ENCODE measurements around the gene CACNB2. TPM values are rescaled to one million over a fixed set of nuclear protein-coding genes. Genes with fewer than 3 reads are reported as not detected.

CACNB2 gene
- total and polyA plus RNA-seq, 2 of the 13 experiments (the other 11 are each of a cell fraction or from before 2014, with no cell fraction given) = not detected

- TF ChIP-seq, protein P1, sequence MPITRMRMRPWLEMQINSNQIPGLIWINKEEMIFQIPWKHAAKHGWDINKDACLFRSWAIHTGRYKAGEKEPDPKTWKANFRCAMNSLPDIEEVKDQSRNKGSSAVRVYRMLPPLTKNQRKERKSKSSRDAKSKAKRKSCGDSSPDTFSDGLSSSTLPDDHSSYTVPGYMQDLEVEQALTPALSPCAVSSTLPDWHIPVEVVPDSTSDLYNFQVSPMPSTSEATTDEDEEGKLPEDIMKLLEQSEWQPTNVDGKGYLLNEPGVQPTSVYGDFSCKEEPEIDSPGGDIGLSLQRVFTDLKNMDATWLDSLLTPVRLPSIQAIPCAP (CRISPR knock-in tag; IDR thresholded peaks at IDR 0.05; ENCODE audit: low read depth) = no peak
- TF ChIP-seq THAP11 (CRISPR knock-in tag; IDR thresholded peaks at IDR 0.05) = no peak
Observed at GRCh38 chr10:18351421-18351820, 211.2 kb downstream of the CACNB2 start (continued).

DNA sequence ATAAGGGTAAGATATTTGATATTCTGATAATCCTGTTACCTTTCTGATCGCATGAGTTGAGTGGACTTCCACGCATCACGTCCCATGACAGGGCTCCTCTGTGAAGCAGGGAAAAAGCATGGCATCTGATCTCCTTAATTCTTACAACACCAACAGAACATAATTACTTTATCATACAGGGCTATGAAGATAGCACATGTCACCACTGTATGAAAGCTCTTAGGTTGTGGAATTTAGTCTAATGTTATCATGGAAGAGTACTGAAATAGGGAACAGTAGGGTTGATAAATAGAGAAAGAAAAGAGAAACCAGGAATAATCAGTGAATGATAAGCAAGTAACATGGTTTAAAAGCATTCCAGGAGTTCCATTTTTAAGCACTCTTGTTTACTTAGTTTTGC lies 212.0 kb downstream of the CACNB2 start:
- TF ChIP-seq ZNF383 (CRISPR knock-in tag; IDR thresholded peaks at IDR 0.05; ENCODE audit: borderline replicate concordance) = no peak
- Histone ChIP-seq H3K4me1 (ENCODE audit: insufficient read depth, low read length) (no peaks in the 10 kb centered on the region), H3K4me2 (ENCODE audit: low read depth, low read length) (no peak overlapping the region), H3K36me3 (replicated peaks in 1 of 2; ENCODE audit: control insufficient read depth in 1 of 2, insufficient read depth in 2 of 2, low read length in 2 of 2) (no peaks in the 10 kb centered on the region), H3K4me3 (replicated peaks in 1 of 3; ENCODE audit: insufficient read depth in 1 of 3, low read depth in 2 of 3, low read length in 3 of 3) (no peak overlapping the region), H3K27me3 (ENCODE audit: control insufficient read depth in 1 of 2, insufficient read depth in 2 of 2, low read length in 2 of 2) (no peaks in the 10 kb centered on the region; a peak in 2 of 5 replicates), H3K79me2 (ENCODE audit: insufficient read depth, low read length) (no peaks in the 10 kb centered on the region), H4K20me1 (ENCODE audit: insufficient read depth, low read length) (no peaks in the 10 kb centered on the region), H3K9me3 (ENCODE audit: low read length) (no peaks in the 10 kb centered on the region), H3K9ac (ENCODE audit: insufficient read depth, low read depth, low read length) (no peak overlapping the region), H3K27ac (ENCODE audit: extremely low read length, insufficient read depth, low read length) (no peak overlapping the region), H2AFZ (ENCODE audit: low read length) (no peak overlapping the region)
- no peak for FAIRE-seq
- in situ Hi-C loops (cut with HindIII; ENCODE audit: extremely low pct_ligation_motif_present, low pct_unique_long_range_greater_than_20kb) (no loop called here), intact Hi-C loops (cut with micrococcal nuclease; ENCODE audit: unreplicated experiment) (no loop called here)
- ChIA-PET CTCF (ENCODE audit: low intra/inter-chr PET ratio, low total read pairs) (no interaction called here), POLR2A (no interaction called here)
- no peak for ATAC-seq
- DNase-seq (ENCODE audit: low spot score) = no peak
- no TSS peak for BruUV-seq (replicated peaks)
- WGBS (ENCODE audit: low lambda C conversion rate) = 69% methylated on average over 3 of the region's 3 CpGs

DNA sequence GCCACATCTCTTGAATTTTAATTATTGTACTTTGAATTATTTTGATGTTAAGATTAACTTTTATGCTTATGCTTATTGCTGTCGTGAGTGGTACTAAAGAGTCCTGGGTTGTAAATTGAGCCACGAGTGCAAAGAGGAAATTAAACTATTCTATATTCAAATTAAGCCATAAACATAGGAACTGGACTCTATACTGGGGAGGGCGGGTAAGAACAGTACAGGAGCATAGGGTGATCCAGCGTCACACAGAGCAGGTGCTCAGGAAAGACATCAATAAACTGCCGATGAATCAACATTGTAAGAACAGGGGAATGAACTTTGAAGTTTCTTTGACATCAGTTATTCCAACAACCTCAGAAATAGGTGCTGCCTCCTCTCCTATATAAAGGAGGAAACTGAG lies 219.6 kb downstream of the CACNB2 start:
- H2AFZ ChIP-seq (ENCODE audit: low read length) = no peak overlapping the region
- WGBS (ENCODE audit: low lambda C conversion rate) = 15% methylated on average over 5 of the region's 5 CpGs
- ATAC-seq (no peak), FAIRE-seq (no peak), DNase-seq (ENCODE audit: low spot score) (no peak)
- no peak overlapping the region for H3K4me3 ChIP-seq (replicated peaks in 1 of 3; ENCODE audit: insufficient read depth in 1 of 3, low read depth in 2 of 3, low read length in 3 of 3)
- no peak overlapping the region for H3K27ac ChIP-seq (ENCODE audit: extremely low read length, insufficient read depth, low read length)
- no peaks in the 10 kb centered on the region for H3K4me1 ChIP-seq (ENCODE audit: insufficient read depth, low read length)
- H4K20me1 ChIP-seq (ENCODE audit: insufficient read depth, low read length) = no peaks in the 10 kb centered on the region
- H3K79me2 ChIP-seq (ENCODE audit: insufficient read depth, low read length) = no peaks in the 10 kb centered on the region
- ChIA-PET CTCF (ENCODE audit: low intra/inter-chr PET ratio, low total read pairs) (no interaction called here), POLR2A (no interaction called here)
- no peaks in the 10 kb centered on the region for H3K9me3 ChIP-seq (ENCODE audit: low read length)
- in situ Hi-C loops (cut with HindIII; ENCODE audit: extremely low pct_ligation_motif_present, low pct_unique_long_range_greater_than_20kb) (no loop called here), intact Hi-C loops (cut with micrococcal nuclease; ENCODE audit: unreplicated experiment) (no loop called here)
- no peaks in the 10 kb centered on the region; a peak in 1 of 5 replicates for H3K27me3 ChIP-seq (ENCODE audit: control insufficient read depth in 1 of 2, insufficient read depth in 2 of 2, low read length in 2 of 2)
- no TSS peak for BruUV-seq (replicated peaks)
- no peak overlapping the region for H3K4me2 ChIP-seq (ENCODE audit: low read depth, low read length)
- no peak overlapping the region for H3K9ac ChIP-seq (ENCODE audit: insufficient read depth, low read depth, low read length)
- H3K36me3 ChIP-seq (replicated peaks in 1 of 2; ENCODE audit: control insufficient read depth in 1 of 2, insufficient read depth in 2 of 2, low read length in 2 of 2) = no peaks in the 10 kb centered on the region
- no peak for TF ChIP-seq RARA (CRISPR knock-in tag; IDR thresholded peaks at IDR 0.05)
- TF ChIP-seq FOXK1 (CRISPR knock-in tag; IDR thresholded peaks at IDR 0.05; ENCODE audit: borderline replicate concordance, low read depth) = no peak
- no peak for TF ChIP-seq SALL2 (CRISPR knock-in tag; IDR thresholded peaks at IDR 0.05)
- TF ChIP-seq YEATS2 (CRISPR knock-in tag; IDR thresholded peaks at IDR 0.05; ENCODE audit: borderline replicate concordance) = no peak
- TF ChIP-seq, protein P2, sequence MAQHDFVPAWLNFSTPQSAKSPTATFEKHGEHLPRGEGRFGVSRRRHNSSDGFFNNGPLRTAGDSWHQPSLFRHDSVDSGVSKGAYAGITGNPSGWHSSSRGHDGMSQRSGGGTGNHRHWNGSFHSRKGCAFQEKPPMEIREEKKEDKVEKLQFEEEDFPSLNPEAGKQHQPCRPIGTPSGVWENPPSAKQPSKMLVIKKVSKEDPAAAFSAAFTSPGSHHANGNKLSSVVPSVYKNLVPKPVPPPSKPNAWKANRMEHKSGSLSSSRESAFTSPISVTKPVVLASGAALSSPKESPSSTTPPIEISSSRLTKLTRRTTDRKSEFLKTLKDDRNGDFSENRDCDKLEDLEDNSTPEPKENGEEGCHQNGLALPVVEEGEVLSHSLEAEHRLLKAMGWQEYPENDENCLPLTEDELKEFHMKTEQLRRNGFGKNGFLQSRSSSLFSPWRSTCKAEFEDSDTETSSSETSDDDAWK (CRISPR knock-in tag; IDR thresholded peaks at IDR 0.05) = no peak
- no peak for TF ChIP-seq ZMYM3 (CRISPR knock-in tag; IDR thresholded peaks at IDR 0.05)
- no peak for TF ChIP-seq ZNF580 (CRISPR knock-in tag; IDR thresholded peaks at IDR 0.05; ENCODE audit: borderline replicate concordance, low read depth)
- no peak for TF ChIP-seq ZNF652 (CRISPR knock-in tag; IDR thresholded peaks at IDR 0.05; ENCODE audit: borderline replicate concordance, low read depth)
- TF ChIP-seq ZNF678 (CRISPR knock-in tag; IDR thresholded peaks at IDR 0.05) = no peak
- no peak for TF ChIP-seq ESRRA (CRISPR knock-in tag; IDR thresholded peaks at IDR 0.05; ENCODE audit: low read depth)
- TF ChIP-seq TEAD3 (CRISPR knock-in tag; optimal IDR thresholded peaks at IDR 0.05; ENCODE audit: borderline replicate concordance) = no peak
- TF ChIP-seq ZNF644 (CRISPR knock-in tag; IDR thresholded peaks at IDR 0.05; ENCODE audit: low read depth) = no peak
- no peak for TF ChIP-seq ZC3H13 (CRISPR knock-in tag; IDR thresholded peaks at IDR 0.05)
- TF ChIP-seq ARID2 (CRISPR knock-in tag; IDR thresholded peaks at IDR 0.05; ENCODE audit: borderline replicate concordance) = no peak
- TF ChIP-seq ZNF792 (CRISPR knock-in tag; IDR thresholded peaks at IDR 0.05) = no peak
- no peak for TF ChIP-seq ZNF3 (CRISPR knock-in tag; IDR thresholded peaks at IDR 0.05)
